GM12878 (cell line): Measurements from ENCODE around the gene CA11.

Source experiments
- CHD2 ChIP-seq: IDR thresholded peaks from 2 replicates; pipeline ENCODE4 v1.6.1; 2011; ENCODE audit warnings: low read depth, low read length, improper control_type of control experiment, borderline replicate concordance
- FOS ChIP-seq: IDR thresholded peaks from 3 replicates; pipeline ENCODE4 v1.6.1; 2011; ENCODE audit warnings: borderline replicate concordance; ENCODE audit not compliant: insufficient read length; ENCODE audit errors: extremely low read depth
- HDAC2 ChIP-seq: fragments of 200-600 bp; sonication (generic); IDR thresholded peaks from 2 replicates; pipeline ENCODE4 v1.6.1; 2017
- TARDBP ChIP-seq: IDR thresholded peaks from 2 replicates; pipeline ENCODE4 v1.6.1; 2016; ENCODE audit warnings: borderline replicate concordance
- TCF12 ChIP-seq: IDR thresholded peaks from 2 replicates; pipeline ENCODE4 v1.6.1; 2011; ENCODE audit warnings: low read depth, mild to moderate bottlenecking, low read length
- TF ChIP-seq, protein P1 (sequence below): IDR thresholded peaks from 2 replicates; pipeline ENCODE4 v1.6.1; 2011; ENCODE audit warnings: low read depth, mild to moderate bottlenecking, low read length, moderate library complexity, borderline replicate concordance; ENCODE audit errors: extremely low read depth
- TF ChIP-seq, protein P2 (sequence below): fragments of 450-650 bp; IDR thresholded peaks from 2 replicates; pipeline ENCODE4 v1.6.1; 2017; ENCODE audit warnings: antibody characterized with exemption, mild to moderate bottlenecking, moderate library complexity
- TF ChIP-seq, protein P3 (sequence below): IDR thresholded peaks from 2 replicates; pipeline ENCODE4 v1.6.1; 2012; ENCODE audit warnings: low read depth, low read length, improper control_type of control experiment

DNA sequence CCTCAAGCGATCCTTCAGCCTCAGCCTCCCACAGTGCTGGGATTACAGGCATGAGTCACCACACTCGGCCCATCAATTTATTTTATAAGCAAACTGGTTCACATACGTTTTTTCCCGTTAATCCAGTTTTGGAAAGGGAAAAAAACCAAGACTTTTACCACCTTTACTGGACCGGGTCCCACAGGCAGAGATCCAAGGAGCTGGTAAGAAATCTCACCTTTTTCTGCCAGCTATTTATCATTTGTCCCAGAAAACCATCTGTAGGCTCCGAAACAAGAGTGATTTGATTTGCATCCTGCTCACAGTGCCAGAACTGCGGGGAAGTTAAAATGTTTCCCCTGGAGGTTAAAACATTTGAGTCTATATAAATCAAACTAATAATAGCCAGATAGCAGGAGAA is 43.5 kb upstream of the CA11 start:
- TF ChIP-seq, protein P1, sequence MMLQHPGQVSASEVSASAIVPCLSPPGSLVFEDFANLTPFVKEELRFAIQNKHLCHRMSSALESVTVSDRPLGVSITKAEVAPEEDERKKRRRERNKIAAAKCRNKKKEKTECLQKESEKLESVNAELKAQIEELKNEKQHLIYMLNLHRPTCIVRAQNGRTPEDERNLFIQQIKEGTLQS, result no peak
- TF ChIP-seq CHD2 (no peak), FOS (no peak), HDAC2 (no peak), TARDBP (no peak), TCF12 (no peak)
- TF ChIP-seq, protein P2, sequence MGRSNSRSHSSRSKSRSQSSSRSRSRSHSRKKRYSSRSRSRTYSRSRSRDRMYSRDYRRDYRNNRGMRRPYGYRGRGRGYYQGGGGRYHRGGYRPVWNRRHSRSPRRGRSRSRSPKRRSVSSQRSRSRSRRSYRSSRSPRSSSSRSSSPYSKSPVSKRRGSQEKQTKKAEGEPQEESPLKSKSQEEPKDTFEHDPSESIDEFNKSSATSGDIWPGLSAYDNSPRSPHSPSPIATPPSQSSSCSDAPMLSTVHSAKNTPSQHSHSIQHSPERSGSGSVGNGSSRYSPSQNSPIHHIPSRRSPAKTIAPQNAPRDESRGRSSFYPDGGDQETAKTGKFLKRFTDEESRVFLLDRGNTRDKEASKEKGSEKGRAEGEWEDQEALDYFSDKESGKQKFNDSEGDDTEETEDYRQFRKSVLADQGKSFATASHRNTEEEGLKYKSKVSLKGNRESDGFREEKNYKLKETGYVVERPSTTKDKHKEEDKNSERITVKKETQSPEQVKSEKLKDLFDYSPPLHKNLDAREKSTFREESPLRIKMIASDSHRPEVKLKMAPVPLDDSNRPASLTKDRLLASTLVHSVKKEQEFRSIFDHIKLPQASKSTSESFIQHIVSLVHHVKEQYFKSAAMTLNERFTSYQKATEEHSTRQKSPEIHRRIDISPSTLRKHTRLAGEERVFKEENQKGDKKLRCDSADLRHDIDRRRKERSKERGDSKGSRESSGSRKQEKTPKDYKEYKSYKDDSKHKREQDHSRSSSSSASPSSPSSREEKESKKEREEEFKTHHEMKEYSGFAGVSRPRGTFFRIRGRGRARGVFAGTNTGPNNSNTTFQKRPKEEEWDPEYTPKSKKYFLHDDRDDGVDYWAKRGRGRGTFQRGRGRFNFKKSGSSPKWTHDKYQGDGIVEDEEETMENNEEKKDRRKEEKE, result no peak
- TF ChIP-seq, protein P3, sequence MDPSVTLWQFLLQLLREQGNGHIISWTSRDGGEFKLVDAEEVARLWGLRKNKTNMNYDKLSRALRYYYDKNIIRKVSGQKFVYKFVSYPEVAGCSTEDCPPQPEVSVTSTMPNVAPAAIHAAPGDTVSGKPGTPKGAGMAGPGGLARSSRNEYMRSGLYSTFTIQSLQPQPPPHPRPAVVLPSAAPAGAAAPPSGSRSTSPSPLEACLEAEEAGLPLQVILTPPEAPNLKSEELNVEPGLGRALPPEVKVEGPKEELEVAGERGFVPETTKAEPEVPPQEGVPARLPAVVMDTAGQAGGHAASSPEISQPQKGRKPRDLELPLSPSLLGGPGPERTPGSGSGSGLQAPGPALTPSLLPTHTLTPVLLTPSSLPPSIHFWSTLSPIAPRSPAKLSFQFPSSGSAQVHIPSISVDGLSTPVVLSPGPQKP, result no peak
